CD1c-positive myeloid dendritic cell (primary cell): Measurements from ENCODE around the gene CDC42BPG.
"Not testable (repeated sequence)": the region's sequence is repeated elsewhere in the genome, so short reads cannot be mapped to it uniquely, and the experiment has no call there.

Source experiments
- DNase-seq: peaks from one replicate; pipeline ENCODE4 v3.0.0-alpha.2; 2016; ENCODE audit errors: extremely low spot score

The CDC42BPG gene

GRCh38 chr11:64834723-64835615 lies 9.5 kb downstream of the CDC42BPG start:
- DNase-seq: no peak

DNA sequence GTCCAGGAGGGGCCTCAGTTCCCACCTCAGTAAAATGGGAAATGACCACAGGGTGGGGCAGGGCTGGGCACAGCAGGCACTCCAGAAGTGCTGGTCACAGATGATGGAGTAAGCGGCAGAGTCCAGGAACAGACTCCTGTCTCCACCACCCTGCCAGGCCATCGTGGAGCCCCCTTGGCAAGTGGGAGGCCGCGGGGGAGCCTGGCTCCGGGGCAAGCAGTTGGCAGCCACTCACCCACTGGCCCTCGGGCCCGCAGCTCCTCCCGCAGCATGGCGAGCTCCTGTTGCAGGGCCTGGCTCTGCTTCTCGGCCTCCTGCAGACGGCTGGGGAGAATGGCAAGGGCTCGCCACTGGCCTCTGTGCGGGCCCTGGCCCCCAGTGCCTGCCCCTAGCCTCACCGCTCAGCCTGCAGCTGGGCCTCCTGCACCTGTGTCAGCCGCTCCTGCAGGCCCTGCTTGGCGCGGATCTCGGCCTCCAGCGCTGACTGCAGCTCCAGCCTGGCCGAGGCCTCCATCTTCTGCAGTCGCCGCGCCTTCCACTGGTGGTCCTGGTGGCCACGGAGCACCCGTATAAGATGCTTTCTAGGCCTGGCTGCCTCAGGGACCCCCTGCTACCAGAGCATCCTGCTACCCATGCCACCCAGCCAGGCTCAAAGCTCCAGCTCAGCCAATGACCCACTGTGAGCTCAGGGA lies 10.3 kb downstream of the CDC42BPG start:
- DNase-seq: no peak

DNA sequence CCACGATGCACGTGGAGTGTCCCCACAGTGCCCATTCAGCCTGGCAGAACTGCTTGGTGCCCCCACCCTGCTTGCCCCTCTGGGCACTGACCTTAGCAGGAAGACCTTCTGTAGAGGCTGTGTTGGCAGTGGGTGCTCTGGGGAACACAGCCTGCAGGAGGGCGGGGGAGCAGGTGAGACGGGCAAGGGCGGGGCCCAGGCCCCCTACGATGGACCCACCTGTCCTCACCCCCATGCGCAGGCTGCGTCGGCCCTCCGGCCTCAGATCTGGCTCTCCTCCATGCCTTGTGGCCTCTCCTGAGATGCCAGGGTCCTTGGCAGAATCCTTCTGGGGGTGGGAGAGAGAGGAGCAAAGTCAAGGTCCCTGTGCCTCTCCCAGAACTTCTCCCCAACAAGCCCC lies 10.9 kb downstream of the CDC42BPG start:
- no peak for DNase-seq

- no peak for DNase-seq
Observed at GRCh38 chr11:64833198-64833502, 11.3 kb downstream of the CDC42BPG start.

DNA sequence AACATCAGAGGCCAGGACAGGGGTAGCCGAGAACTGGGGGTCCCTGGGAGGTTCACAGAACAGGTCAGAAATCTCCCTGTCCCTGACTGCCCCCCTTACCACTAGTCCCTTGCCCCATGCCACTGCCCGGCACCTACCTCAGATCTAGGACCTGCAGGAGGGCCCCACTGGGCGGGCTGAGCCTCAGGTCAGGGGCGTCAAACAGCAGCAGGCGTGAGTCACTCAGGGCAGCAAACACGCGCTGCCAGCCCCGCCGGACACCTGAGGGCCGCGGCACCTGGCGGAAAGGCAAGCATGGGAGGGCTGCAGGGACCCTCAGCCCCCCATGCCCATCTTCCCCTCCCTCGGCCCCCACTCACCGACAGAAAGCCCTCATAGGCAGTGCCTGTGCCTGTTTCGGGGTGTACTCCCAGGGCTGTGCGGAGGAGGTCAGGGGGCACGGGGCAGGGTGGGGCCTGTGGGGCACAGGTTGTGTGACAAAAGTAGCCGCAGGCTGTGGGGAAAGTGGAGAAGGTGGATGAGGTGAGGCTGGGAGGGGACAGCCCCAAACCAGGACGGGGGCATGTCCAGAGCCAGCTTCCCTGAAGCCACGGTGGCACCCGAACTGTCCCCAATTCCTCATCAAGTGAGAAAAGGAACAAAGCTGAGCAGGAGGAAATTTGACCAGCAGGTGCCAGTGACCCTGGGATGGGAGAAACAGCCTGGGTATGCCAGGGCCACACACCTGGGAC lies 11.8 kb downstream of the CDC42BPG start:
- DNase-seq: no peak

GRCh38 chr11:64831411-64831891 lies 13.0 kb downstream of the CDC42BPG start:
- no peak for DNase-seq

DNA sequence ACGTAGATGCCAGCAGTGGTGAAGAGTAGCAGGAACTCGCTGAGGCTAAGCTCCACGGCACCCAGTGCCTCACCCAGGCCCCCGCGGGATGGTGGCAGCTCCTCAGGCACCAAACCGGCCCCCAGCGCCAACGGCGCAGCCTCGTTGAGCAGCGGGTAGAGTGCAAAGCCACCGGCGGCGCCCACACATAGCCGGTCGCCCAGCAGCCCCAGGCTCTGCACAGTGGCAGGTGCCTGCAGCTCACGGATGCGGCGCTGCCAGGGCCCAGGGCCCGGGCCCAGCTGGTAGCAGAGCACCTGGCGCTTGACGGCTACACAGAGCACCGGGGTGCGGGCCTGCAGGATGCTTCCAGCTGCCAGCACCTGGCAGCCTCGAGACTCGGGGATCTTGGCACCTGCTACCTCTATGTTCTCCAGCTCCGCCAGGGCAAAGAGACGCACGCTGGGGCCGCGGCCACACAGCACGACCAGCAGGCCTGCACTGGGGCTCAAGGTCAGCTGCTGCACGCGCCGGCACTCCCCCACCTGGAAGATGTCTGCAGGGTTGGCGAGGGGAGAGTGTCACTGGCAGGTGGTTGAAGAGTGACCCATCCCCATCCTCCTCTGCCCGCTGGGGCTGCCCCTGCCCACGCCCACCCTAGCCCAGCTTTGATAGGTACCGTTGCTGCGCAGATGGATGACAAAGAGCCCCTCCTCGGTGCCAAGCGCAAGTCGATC lies 14.8 kb downstream of the CDC42BPG start:
- DNase-seq: no peak

DNA sequence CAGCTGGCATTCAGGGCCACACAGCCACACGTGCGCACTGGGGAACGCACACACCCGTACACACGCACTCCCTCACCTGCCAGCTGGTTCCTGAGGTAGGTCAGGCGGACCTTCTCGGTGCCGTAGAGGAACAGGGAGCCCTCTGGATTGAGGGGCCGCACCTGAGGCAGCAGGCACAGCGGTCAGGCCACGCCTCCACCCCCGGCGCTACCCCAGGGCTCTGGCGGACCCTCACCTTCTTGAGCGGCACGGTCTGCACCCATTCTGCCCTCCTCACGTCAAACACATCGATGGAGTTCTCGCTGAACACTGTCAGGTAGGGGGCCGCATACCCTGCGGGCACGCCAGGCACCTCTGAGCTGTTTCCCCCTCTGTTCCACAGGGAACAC lies 17.0 kb downstream of the CDC42BPG start:
- DNase-seq: no peak

DNA sequence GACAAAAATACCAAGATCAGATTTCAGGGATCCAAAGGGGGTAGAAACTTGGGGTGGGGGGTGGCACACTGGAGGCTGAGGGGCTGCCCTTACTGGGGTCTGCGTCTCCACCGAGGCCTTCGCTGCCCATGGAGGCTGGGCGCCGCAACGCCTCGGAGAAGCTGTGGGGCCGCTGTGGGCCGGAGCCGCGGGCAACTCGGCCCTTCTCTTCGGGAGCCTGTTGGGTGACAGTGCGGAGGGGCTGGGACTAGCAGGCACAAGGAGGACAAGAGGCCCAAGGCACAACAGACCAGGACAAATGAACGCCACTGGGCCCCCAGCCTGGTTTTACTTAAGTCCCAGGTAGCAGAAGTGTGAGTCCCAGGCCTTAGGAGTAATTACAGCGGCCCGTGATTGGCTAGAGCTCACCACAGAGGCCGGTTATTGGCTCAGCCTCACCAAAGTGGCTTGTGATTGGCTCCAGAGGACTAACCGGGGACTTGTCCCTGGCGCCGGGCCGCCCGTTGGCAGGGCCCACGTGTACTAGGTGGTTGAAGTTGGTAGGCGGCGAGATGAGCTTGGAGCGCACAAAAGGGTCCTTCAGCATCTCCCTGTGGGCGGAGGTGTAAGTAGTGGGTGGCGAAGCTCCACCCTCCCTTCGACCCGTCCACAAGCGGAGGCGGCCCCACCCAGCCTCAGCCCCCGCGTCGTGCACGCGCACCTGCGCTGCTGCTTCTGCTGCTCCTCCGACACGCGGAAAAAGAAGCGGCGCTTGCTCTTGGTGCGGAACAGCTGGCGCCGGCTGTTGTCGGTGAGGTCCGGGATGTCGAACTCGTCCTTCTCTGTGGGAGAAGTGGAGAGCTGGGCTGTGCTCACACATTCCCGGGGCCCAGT lies 17.6 kb downstream of the CDC42BPG start:
- DNase-seq: no peak

- DNase-seq: no peak
Observed at GRCh38 chr11:64826062-64826461, 18.4 kb downstream of the CDC42BPG start.

- no peak for DNase-seq
Observed at GRCh38 chr11:64823568-64824119, 20.8 kb downstream of the CDC42BPG start.

DNA sequence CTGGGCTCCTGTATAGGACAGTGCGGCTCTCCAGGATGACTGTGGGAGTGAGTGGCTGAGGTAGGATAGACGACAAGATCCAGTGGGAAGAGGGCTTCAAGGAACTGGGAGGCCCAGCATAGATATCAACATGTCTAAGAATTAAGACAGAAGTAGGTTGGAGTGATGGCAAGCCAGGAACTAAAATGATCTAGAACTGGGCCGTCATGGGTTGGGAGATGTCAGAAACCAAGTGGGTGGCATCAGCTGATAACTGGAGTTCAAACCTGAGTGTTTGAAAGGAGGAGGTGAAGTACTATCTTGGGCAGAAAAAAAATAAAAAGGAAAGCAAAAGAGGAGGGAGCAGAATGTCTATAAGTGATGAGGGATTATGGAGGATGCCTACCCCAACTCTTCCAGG lies 27.0 kb downstream of the CDC42BPG start:
- DNase-seq: no peak

- not testable (repeated sequence) for DNase-seq
Observed at GRCh38 chr11:64815433-64815832, 29.0 kb downstream of the CDC42BPG start.

DNA sequence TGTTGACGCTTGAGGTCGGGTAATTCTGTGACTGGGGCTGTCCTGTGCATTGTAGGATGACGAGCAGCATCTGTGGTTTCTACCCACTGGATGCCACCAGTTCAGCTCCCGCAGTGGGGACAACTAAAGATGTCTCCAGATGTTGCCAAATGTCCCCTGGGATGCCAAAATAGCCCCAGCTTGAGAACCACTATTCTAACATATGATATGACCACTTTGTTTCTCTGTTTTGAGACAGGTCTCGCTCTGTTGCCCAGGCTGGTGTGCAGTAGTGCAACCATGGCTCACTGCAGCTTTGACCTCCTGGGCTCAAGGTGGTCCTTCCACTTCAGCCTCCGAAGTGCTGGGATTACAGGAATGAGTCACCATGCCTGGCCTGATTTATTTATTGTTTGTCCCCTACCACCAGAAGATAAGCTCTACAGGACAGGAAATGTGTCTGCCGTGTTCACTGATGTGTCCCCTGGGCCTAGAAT lies 29.7 kb downstream of the CDC42BPG start:
- no peak for DNase-seq

DNA sequence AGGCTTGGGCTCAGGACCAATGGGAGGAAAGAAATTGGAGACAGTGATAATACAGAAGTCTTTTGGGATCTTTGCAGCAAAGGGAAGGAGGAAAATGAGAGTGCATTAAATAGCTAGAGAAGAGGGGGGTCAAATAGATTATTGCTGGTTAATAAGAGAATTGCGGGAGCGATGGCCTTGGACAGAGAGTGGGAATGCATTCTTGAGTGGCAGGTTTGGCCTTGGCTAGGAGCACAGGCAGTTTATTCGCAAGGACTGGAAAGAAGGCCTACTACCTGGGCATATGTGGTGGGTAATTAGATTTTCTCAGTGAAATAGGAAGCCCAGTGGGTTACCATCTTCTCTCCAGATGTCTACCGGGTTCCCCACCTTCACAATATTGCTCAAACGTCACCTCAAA lies 30.6 kb downstream of the CDC42BPG start:
- no peak for DNase-seq

DNA sequence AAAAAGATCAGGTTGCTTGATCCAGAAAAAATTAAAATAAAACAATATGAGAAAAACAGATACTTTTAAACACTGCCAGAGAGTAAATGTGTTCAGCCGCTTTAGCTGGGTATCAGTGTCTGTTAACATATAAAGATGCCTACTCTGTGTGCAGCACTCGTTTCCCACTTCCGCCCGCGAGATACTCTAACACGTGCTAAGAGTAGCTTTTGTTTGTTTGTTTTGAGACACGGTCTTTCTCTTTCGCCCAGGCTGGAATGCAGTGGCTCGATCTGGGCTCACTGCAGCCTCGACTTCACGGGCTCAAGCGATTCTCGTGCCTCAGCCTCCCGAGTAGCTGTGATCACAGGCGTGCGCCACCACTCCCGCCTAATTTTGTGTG lies 33.6 kb downstream of the CDC42BPG start:
- DNase-seq: peak; percentile 30

DNA sequence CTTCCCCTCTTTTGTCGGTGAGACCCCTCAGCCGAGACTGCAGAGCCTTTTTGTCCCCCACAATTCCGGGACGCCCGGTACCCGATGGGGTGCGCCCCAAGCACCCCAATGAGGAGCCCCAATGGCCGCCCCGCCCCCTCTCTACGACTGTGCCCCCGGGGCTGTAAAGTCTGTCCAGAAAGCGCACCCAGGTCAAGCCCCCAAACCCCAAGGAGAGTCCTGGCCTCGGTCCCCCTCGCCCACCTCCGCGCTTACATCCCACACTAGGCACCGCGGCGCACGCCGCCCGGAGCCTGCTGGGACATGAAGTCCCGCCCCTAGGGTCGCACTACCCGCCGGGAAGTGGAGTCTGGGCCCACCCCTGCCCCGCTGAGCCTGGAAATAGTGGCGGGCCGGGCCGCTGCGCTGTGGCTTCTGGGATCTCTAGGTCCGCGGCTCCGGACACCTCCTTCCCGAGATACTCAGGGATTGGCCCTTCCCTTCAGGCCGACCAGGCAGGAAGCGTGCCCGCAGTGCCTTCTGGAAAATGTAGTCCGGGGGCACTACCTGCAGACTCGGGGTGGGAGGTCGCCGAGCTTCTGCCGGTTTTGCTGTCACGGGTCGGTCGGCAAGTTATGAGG lies 34.1 kb downstream of the CDC42BPG start, which contains the start of gene MEN1:
TSS of gene MEN1 (minus strand) at position 281 of the 620 bp plus-strand sequence. CDS start 442 bp downstream, outside the sequence.
- DNase-seq: peak; percentile 90

- peak; percentile 6 for DNase-seq
Observed at GRCh38 chr11:64809781-64810241, 34.6 kb downstream of the CDC42BPG start.

GRCh38 chr11:64805481-64805880 lies 39.0 kb downstream of the CDC42BPG start:
- DNase-seq: no peak
